A673 (cell line): ENCODE data around the gene CYTH4. TPM values are rescaled to one million over a fixed set of nuclear protein-coding genes. Genes with fewer than 3 reads are reported as not detected.

Experiments
- BruUV-seq: library from RNA; stranded (reverse); fragments of 400-500 nt; replicated peaks from 2 replicates; lab custom pipeline; 2021; lab: Mats Ljungman, UMichigan
- CTCF ChIA-PET: fragments of 300-600 bp; sonication (Branson Sonifier 250); formaldehyde crosslinking; loops from one replicate; lab custom pipeline; 2022; ENCODE audit warnings: antibody characterized with exemption; lab: Charles Lee
- POLR2A ChIA-PET: fragments of 300-600 bp; sonication (Branson Sonifier 250); formaldehyde crosslinking; loops from one replicate; lab custom pipeline; 2022; ENCODE audit warnings: antibody characterized with exemption; ENCODE audit not compliant: low non-redundant PET; lab: Charles Lee
- DNase-seq: peaks from one replicate; pipeline ENCODE4 v3.0.0-alpha.2; 2015; ENCODE audit warnings: low spot score
- H3K27ac ChIP-seq: fragments of 200-600 bp; sonication (generic); 2 replicates; pipeline ENCODE4 v1.5.1; 2016; ENCODE audit warnings: mixed run types, low read depth, mild to moderate bottlenecking, mixed read lengths, antibody characterized with exemption, low read length; ENCODE audit not compliant: poor library complexity, severe bottlenecking
- H3K27me3 ChIP-seq: fragments of 200-600 bp; sonication (generic); replicated peaks from 2 replicates; pipeline ENCODE4 v1.6.1; 2017; ENCODE audit warnings: mixed run types, low read depth, mild to moderate bottlenecking, mixed read lengths, antibody characterized with exemption, low read length; ENCODE audit not compliant: insufficient read depth, poor library complexity
- H3K36me3 ChIP-seq: fragments of 200-600 bp; sonication (generic); 2 replicates; pipeline ENCODE4 v1.6.1; 2016; ENCODE audit warnings: mixed run types, mild to moderate bottlenecking, mixed read lengths, antibody characterized with exemption, low read length; ENCODE audit not compliant: insufficient read depth, poor library complexity, severe bottlenecking
- H3K4me1 ChIP-seq: fragments of 200-600 bp; sonication (generic); 2 replicates; pipeline ENCODE4 v1.6.1; 2017; ENCODE audit warnings: mixed run types, mild to moderate bottlenecking, mixed read lengths, antibody characterized with exemption, low read length; ENCODE audit not compliant: insufficient read depth, poor library complexity, severe bottlenecking
- H3K4me3 ChIP-seq: fragments of 200-600 bp; sonication (generic); 2 replicates; pipeline ENCODE4 v1.5.1; 2016; ENCODE audit warnings: low read depth, mixed run types, mild to moderate bottlenecking, mixed read lengths, low read length; ENCODE audit not compliant: poor library complexity, severe bottlenecking
- H3K9me3 ChIP-seq: fragments of 200-600 bp; sonication (generic); 2 replicates; pipeline ENCODE4 v1.6.1; 2016; ENCODE audit warnings: mixed run types, low read depth, mild to moderate bottlenecking, mixed read lengths, antibody characterized with exemption, low read length; ENCODE audit not compliant: poor library complexity, severe bottlenecking
- EZH2 ChIP-seq: fragments of 200-600 bp; sonication (generic); IDR thresholded peaks from 2 replicates; pipeline ENCODE4 v1.6.1; 2017; ENCODE audit warnings: borderline replicate concordance, low read depth, mild to moderate bottlenecking, mixed read lengths, antibody characterized with exemption, low read length; ENCODE audit not compliant: poor library complexity, severe bottlenecking
- intact Hi-C: fragments of 100-400 bp; cut with micrococcal nuclease; formaldehyde crosslinking; loops from one replicate; pipeline ENCODE4 v1.10.0; 2022; ENCODE audit not compliant: unreplicated experiment
- total RNA-seq: library from RNA; stranded (reverse); gene quantifications from 2 replicates; pipeline ENCODE4 v1.2.3, GENCODE V29; 2021
- TF ChIP-seq, protein P1 (sequence below): fragments of 300-800, 200-600 bp; sonication (generic); conservative IDR thresholded peaks from 2 replicates; pipeline ENCODE4 v1.5.1; 2017; ENCODE audit warnings: low read depth, mild to moderate bottlenecking, antibody characterized with exemption, low read length, moderate library complexity, mixed read lengths

The CYTH4 gene
- total RNA-seq, 1 experiment from 2014 or later, result not detected

DNA sequence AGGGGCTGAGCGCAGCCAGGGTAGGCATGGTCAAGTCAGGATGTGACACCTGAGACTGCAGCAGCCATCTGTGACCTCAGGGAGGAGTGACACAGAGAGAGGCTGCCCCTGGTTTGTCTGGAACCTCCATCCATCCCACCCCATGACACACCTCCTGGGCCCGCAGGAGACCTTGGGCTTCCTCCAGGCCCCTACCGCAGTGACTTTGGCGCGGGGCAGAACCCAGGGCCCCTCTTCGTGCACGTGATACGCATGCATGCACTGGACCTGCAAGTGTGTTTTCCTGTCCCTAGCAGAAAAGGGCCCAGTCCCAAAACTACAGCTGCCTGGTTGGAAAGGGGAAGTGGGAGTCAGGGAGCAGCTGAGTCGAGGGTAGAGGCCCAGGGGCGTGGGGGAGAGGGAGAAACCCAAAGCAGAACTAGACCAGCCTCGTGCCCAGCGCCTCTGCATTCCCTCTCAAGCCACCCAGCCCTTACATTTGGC lies 7.9 kb upstream of the CYTH4 start:
- peaks cover 10% of the 10 kb centered on the region for H3K27me3 ChIP-seq
- TF ChIP-seq, protein P1, sequence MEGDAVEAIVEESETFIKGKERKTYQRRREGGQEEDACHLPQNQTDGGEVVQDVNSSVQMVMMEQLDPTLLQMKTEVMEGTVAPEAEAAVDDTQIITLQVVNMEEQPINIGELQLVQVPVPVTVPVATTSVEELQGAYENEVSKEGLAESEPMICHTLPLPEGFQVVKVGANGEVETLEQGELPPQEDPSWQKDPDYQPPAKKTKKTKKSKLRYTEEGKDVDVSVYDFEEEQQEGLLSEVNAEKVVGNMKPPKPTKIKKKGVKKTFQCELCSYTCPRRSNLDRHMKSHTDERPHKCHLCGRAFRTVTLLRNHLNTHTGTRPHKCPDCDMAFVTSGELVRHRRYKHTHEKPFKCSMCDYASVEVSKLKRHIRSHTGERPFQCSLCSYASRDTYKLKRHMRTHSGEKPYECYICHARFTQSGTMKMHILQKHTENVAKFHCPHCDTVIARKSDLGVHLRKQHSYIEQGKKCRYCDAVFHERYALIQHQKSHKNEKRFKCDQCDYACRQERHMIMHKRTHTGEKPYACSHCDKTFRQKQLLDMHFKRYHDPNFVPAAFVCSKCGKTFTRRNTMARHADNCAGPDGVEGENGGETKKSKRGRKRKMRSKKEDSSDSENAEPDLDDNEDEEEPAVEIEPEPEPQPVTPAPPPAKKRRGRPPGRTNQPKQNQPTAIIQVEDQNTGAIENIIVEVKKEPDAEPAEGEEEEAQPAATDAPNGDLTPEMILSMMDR, result no peak
- TF ChIP-seq EZH2, result no peak
- no peaks in the 10 kb centered on the region for H3K9me3 ChIP-seq
- H3K4me1 ChIP-seq, result no peaks in the 10 kb centered on the region
- no peak overlapping the region for H3K4me3 ChIP-seq
- no TSS peak for BruUV-seq
- POLR2A ChIA-PET, result no interaction called here
- H3K36me3 ChIP-seq, result no peaks in the 10 kb centered on the region
- H3K27ac ChIP-seq, result no peak overlapping the region
- DNase-seq, result no peak
- intact Hi-C loops, result loop anchor here (10.0 kb wide), 1 partner anchor 150 kb away; the partner anchor contains the start of gene ELFN2
- CTCF ChIA-PET, result no interaction called here

DNA sequence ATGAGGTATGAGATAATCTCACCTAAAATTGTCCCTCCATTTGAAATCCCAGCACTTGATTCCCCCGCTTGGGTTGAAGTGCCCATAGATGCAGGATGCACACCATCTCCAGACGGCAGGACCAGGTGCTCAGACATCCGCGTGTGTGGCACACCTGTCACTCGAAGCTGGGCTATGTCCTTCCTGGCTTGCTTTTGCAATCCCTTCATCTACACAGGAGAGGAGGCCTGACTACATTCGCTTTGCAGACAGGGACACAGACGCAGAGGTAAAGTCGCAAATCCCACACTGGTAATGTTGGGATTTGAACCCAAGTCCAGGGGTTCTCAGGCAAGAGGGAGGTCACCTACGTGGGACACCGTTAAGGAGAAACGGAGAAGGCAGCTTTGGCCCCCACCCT lies 7.2 kb upstream of the CYTH4 start:
- no TSS peak for BruUV-seq
- no peak for TF ChIP-seq EZH2
- TF ChIP-seq, protein P1, result no peak
- Histone ChIP-seq H3K9me3 (no peaks in the 10 kb centered on the region), H3K4me3 (no peak overlapping the region), H3K4me1 (no peaks in the 10 kb centered on the region), H3K27ac (no peak overlapping the region), H3K36me3 (no peaks in the 10 kb centered on the region), H3K27me3 (peaks cover 3% of the 10 kb centered on the region)
- no peak for DNase-seq
- POLR2A ChIA-PET, result no interaction called here
- intact Hi-C loops, result loop anchor here (10.0 kb wide), 1 partner anchor 150 kb away; the partner anchor contains the start of gene ELFN2
- CTCF ChIA-PET, result no interaction called here

DNA sequence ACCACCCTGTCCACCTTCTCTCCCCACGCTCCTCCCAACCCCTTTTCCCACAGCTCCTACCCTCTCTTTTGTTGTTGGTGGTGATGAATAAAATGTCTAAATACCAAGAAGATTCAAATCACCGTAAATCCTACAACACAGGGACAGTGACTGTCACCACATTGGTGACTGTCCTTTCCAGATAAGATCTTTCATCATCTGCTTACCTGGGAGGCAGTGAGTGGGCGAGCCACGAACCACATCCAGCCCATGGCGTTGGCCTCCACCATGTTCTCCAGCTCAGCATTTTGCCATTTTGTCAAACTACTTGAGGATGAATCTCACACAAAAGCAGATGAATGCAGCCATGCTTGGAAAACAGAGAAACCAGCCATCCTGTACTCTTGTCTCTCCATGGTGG lies 6.7 kb upstream of the CYTH4 start:
- TF ChIP-seq EZH2, result no peak
- TF ChIP-seq, protein P1, result no peak
- no peaks in the 10 kb centered on the region for H3K4me1 ChIP-seq
- H3K27me3 ChIP-seq, result no peaks in the 10 kb centered on the region
- ChIA-PET CTCF (no interaction called here), POLR2A (no interaction called here)
- intact Hi-C loops, result loop anchor here (10.0 kb wide), 1 partner anchor 149 kb away; the partner anchor contains the start of gene ELFN2
- BruUV-seq, result no TSS peak
- H3K4me3 ChIP-seq, result no peak overlapping the region
- no peaks in the 10 kb centered on the region for H3K9me3 ChIP-seq
- H3K36me3 ChIP-seq, result no peaks in the 10 kb centered on the region
- DNase-seq, result no peak
- H3K27ac ChIP-seq, result no peak overlapping the region
